Tibial nerve (tissue), 4 donors: Measurements from ENCODE around the gene MKI67. TPM values are rescaled to one million over a fixed set of nuclear protein-coding genes. Genes with fewer than 3 reads are reported as not detected.
"Not testable (repeated sequence)": the region's sequence is repeated elsewhere in the genome, so short reads cannot be mapped to it uniquely, and the experiment has no call there.

Experiments
- DNase-seq, 2 donors: peaks; one replicate each; pipeline ENCODE4 v3.0.0-alpha.2; 2019; ENCODE audit warnings: low spot score in 2 of 2
- H3K27ac ChIP-seq, 4 donors: fragments of 200-600 bp; sonication (generic) in 3 of 4; one replicate each; pipeline ENCODE4 v1.5.1; 2017 to 2019; ENCODE audit warnings: mild to moderate bottlenecking in 1 of 4
- H3K27me3 ChIP-seq, 2 donors: fragments of 200-600 bp; sonication (generic) in 1 of 2; one replicate each; pipeline versions ENCODE4 v1.5.1 to v1.6.0; 2017 to 2019
- H3K36me3 ChIP-seq, 3 donors: fragments of 200-600 bp; sonication (generic); one replicate each; pipeline ENCODE4 v1.5.1; 2018 to 2019
- H3K4me1 ChIP-seq, 4 donors: fragments of 200-600 bp; sonication (generic) in 3 of 4; one replicate each; pipeline ENCODE4 v1.5.1; 2017 to 2019
- H3K4me3 ChIP-seq, 4 donors: fragments of 200-600 bp; sonication (generic) in 3 of 4; one replicate each; pipeline ENCODE4 v1.5.1; 2017 to 2019; ENCODE audit warnings: mild to moderate bottlenecking in 1 of 4, moderate library complexity in 1 of 4
- H3K9me3 ChIP-seq, 4 donors: fragments of 200-600 bp; sonication (generic) in 3 of 4; one replicate each; pipeline ENCODE4 v1.5.1; 2017 to 2019
- CTCF ChIP-seq, 5 experiments: fragments of 200-600 bp in 3 of 5; fragments of 450-650 bp in 2 of 5; sonication (generic) in 3 of 5; IDR thresholded peaks; one replicate each; pipeline ENCODE4 v1.5.1; 2016 to 2019; ENCODE audit warnings: antibody characterized with exemption in 5 of 5, mild to moderate bottlenecking in 3 of 5, moderate library complexity in 2 of 5
- EP300 ChIP-seq, 2 donors: sonication (generic); formaldehyde crosslinking; IDR thresholded peaks; one replicate each; pipeline ENCODE4 v1.6.1; 2017; ENCODE audit warnings: antibody characterized with exemption in 2 of 2, mild to moderate bottlenecking in 1 of 2
- POLR2A ChIP-seq, 2 donors: fragments of 450-650 bp; IDR thresholded peaks; one replicate each; pipeline ENCODE4 v1.6.1; 2017; ENCODE audit warnings: antibody characterized with exemption in 2 of 2, mild to moderate bottlenecking in 2 of 2, moderate library complexity in 2 of 2
- WGBS, 2 donors: methylation state at CpG; one replicate each; pipeline ENCODE4 v1.1.5; 2018; 5-methylcytosine and 5-hydroxymethylcytosine counted together
- total RNA-seq, 4 donors: library from RNA; depleted of rRNA; stranded (reverse); fragments of >200 nt; gene quantifications; one replicate each; pipeline ENCODE4 v1.1.0, GENCODE V29; 2016

Gene MKI67
- total RNA-seq, 4 donors from 2014 or later: under 0.01 to 6.9 (median 3.4) TPM

- WGBS, 2 donors: 79 to 85% methylated on average over 11 of the region's 11 CpGs
Observed at GRCh38 chr10:128095027-128095752, 31.0 kb downstream of the MKI67 start.

GRCh38 chr10:128094596-128094995 lies 31.6 kb downstream of the MKI67 start:
- 93 to 97% methylated on average over 4 of the region's 4 CpGs for WGBS, 2 donors
- not testable (repeated sequence) for DNase-seq, H3K27me3 ChIP-seq

More at GRCh38 chr10:128095027-128095752, 31.0 kb downstream of the MKI67 start:
- H3K27ac ChIP-seq: no peak overlapping the region
- H3K27me3 ChIP-seq: no peaks in the 10 kb centered on the region
- DNase-seq: no peak
- H3K9me3 ChIP-seq: no peaks in the 10 kb centered on the region
- no peaks in the 10 kb centered on the region for H3K4me1 ChIP-seq
- H3K36me3 ChIP-seq: no peaks in the 10 kb centered on the region
- TF ChIP-seq POLR2A (IDR thresholded peaks at IDR 0.05): no peak
- TF ChIP-seq EP300 (IDR thresholded peaks at IDR 0.05): no peak
- TF ChIP-seq CTCF (IDR thresholded peaks at IDR 0.05): no peak
- no peak overlapping the region for H3K4me3 ChIP-seq

GRCh38 chr10:128092454-128092853 lies 33.8 kb downstream of the MKI67 start:
- TF ChIP-seq EP300 (IDR thresholded peaks at IDR 0.05) (no peak), CTCF (IDR thresholded peaks at IDR 0.05) (no peak), POLR2A (IDR thresholded peaks at IDR 0.05) (no peak)
- no peak overlapping the region for H3K27ac ChIP-seq
- no peaks in the 10 kb centered on the region for H3K4me1 ChIP-seq
- H3K9me3 ChIP-seq: no peaks in the 10 kb centered on the region
- no peaks in the 10 kb centered on the region for H3K36me3 ChIP-seq
- no peak overlapping the region for H3K4me3 ChIP-seq
- no peak for DNase-seq
- 78 to 81% methylated on average over 3 of the region's 3 CpGs for WGBS, 2 donors
- H3K27me3 ChIP-seq: no peaks in the 10 kb centered on the region

More at GRCh38 chr10:128094596-128094995, 31.6 kb downstream of the MKI67 start:
- not testable (repeated sequence) for H3K27ac ChIP-seq, H3K36me3 ChIP-seq, H3K9me3 ChIP-seq, H3K4me1 ChIP-seq, H3K4me3 ChIP-seq

- 62 to 70% methylated on average over 17 of the region's 17 CpGs for WGBS, 2 donors
- Histone ChIP-seq H3K27ac (no peak overlapping the region), H3K36me3 (no peaks in the 10 kb centered on the region), H3K27me3 (no peaks in the 10 kb centered on the region), H3K4me3 (no peak overlapping the region), H3K4me1 (no peaks in the 10 kb centered on the region), H3K9me3 (no peaks in the 10 kb centered on the region)
- TF ChIP-seq EP300 (IDR thresholded peaks at IDR 0.05) (no peak), POLR2A (IDR thresholded peaks at IDR 0.05) (no peak), CTCF (IDR thresholded peaks at IDR 0.05) (no peak)
- no peak for DNase-seq
Observed at GRCh38 chr10:128091636-128092210, 34.5 kb downstream of the MKI67 start.

- H3K4me3 ChIP-seq: no peak overlapping the region
- H3K36me3 ChIP-seq: peaks cover 0 to 19% (median 0%) of the 10 kb centered on the region in 3 donors
- H3K4me1 ChIP-seq: no peaks in the 10 kb centered on the region
- no peak overlapping the region for H3K27ac ChIP-seq
- TF ChIP-seq POLR2A (IDR thresholded peaks at IDR 0.05) (no peak), EP300 (IDR thresholded peaks at IDR 0.05) (no peak), CTCF (IDR thresholded peaks at IDR 0.05) (no peak)
- H3K27me3 ChIP-seq: no peaks in the 10 kb centered on the region
- H3K9me3 ChIP-seq: no peaks in the 10 kb centered on the region
- WGBS, 2 donors: 60 to 62% methylated on average over 12 of the region's 12 CpGs
- DNase-seq: no peak
Observed at GRCh38 chr10:128087884-128088709, 38.1 kb downstream of the MKI67 start.
